OCI-LY7 (cell line): ENCODE measurements around the gene INTS1.

ENCODE experiments used
- EZH2phosphoT487 ChIP-seq: fragments of 200-600 bp; sonication (generic); IDR thresholded peaks from 2 replicates; pipeline ENCODE4 v1.6.1; 2018; ENCODE audit warnings: low read depth, borderline replicate concordance, mild to moderate bottlenecking, mixed run types, antibody characterized with exemption, low read length, moderate library complexity, mixed read lengths
- TF ChIP-seq, protein P1 (sequence below): fragments of 200-600 bp; sonication (generic); conservative IDR thresholded peaks from 2 replicates; pipeline ENCODE4 v1.5.1; 2014; ENCODE audit warnings: mild to moderate bottlenecking, antibody characterized with exemption, low read length, moderate library complexity, mixed read lengths

DNA sequence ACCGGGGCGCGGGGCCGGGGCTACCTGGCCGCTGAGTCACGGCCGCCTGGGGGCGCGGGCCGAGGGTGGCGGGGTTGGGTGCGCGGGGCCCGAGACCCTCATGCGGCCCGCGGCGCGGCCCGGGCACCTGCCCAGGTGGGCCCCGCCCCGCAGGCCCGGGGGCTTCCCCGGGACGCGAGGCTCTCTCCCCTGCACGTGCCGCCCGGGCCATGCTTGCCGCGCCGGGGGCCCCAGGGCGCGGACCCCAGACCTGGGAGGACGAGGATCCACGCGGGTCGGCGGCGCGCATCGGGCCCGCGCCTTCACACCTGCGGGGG is 26.7 kb upstream of the INTS1 start:
- TF ChIP-seq, protein P1, sequence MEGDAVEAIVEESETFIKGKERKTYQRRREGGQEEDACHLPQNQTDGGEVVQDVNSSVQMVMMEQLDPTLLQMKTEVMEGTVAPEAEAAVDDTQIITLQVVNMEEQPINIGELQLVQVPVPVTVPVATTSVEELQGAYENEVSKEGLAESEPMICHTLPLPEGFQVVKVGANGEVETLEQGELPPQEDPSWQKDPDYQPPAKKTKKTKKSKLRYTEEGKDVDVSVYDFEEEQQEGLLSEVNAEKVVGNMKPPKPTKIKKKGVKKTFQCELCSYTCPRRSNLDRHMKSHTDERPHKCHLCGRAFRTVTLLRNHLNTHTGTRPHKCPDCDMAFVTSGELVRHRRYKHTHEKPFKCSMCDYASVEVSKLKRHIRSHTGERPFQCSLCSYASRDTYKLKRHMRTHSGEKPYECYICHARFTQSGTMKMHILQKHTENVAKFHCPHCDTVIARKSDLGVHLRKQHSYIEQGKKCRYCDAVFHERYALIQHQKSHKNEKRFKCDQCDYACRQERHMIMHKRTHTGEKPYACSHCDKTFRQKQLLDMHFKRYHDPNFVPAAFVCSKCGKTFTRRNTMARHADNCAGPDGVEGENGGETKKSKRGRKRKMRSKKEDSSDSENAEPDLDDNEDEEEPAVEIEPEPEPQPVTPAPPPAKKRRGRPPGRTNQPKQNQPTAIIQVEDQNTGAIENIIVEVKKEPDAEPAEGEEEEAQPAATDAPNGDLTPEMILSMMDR, result no peak
- TF ChIP-seq EZH2phosphoT487, result no peak
